GM19193 (cell line): Measurements from ENCODE around the gene ADGRB3.

Source experiments
- POLR2A ChIP-seq: IDR thresholded peaks from 4 replicates; pipeline ENCODE4 v1.6.1; 2011; ENCODE audit not compliant: insufficient read depth, insufficient read length; ENCODE audit errors: extremely low read depth

ADGRB3 gene

GRCh38 chr6:69007781-69008180, 372.7 kb downstream of the ADGRB3 start:
- no peak for TF ChIP-seq POLR2A

GRCh38 chr6:69012211-69012610, 377.1 kb downstream of the ADGRB3 start:
- no peak for TF ChIP-seq POLR2A

GRCh38 chr6:69012876-69013275, 377.8 kb downstream of the ADGRB3 start:
- no peak for TF ChIP-seq POLR2A

- no peak for TF ChIP-seq POLR2A
These were observed 383.8 kb downstream of the ADGRB3 start for GRCh38 chr6:69018906-69019305.

GRCh38 chr6:69019832-69020231, 384.8 kb downstream of the ADGRB3 start:
- no peak for TF ChIP-seq POLR2A

GRCh38 chr6:69022993-69023392, 387.9 kb downstream of the ADGRB3 start:
- no peak for TF ChIP-seq POLR2A

GRCh38 chr6:69026243-69026642, 391.2 kb downstream of the ADGRB3 start:
- no peak for TF ChIP-seq POLR2A

GRCh38 chr6:69026715-69027114, 391.6 kb downstream of the ADGRB3 start:
- TF ChIP-seq POLR2A = no peak

GRCh38 chr6:69027861-69028260, 392.8 kb downstream of the ADGRB3 start:
- no peak for TF ChIP-seq POLR2A

- no peak for TF ChIP-seq POLR2A
These were observed 403.8 kb downstream of the ADGRB3 start for GRCh38 chr6:69038841-69039240.

GRCh38 chr6:69042297-69042696, 407.2 kb downstream of the ADGRB3 start:
- TF ChIP-seq POLR2A = no peak

- TF ChIP-seq POLR2A = no peak
These were observed 409.5 kb downstream of the ADGRB3 start for GRCh38 chr6:69044534-69044933.

GRCh38 chr6:69059413-69059812, 424.3 kb downstream of the ADGRB3 start:
- TF ChIP-seq POLR2A = no peak

- no peak for TF ChIP-seq POLR2A
These were observed 426.0 kb downstream of the ADGRB3 start for GRCh38 chr6:69061066-69061465.

GRCh38 chr6:69063401-69063800, 428.3 kb downstream of the ADGRB3 start:
- no peak for TF ChIP-seq POLR2A

- TF ChIP-seq POLR2A = no peak
These were observed 429.1 kb downstream of the ADGRB3 start for GRCh38 chr6:69064226-69064625.

GRCh38 chr6:69069881-69070280, 434.8 kb downstream of the ADGRB3 start:
- no peak for TF ChIP-seq POLR2A
